SU-DHL-6 (cell line): ENCODE measurements around the gene COX6B1.
"Not testable (repeated sequence)": the region's sequence is repeated elsewhere in the genome, so short reads cannot be mapped to it uniquely, and the experiment has no call there.

Experiments
- H2AFZ ChIP-seq: fragments of 200-600 bp; sonication (generic); 2 replicates; pipeline ENCODE4 v1.6.1; 2014; ENCODE audit warnings: low read depth, mild to moderate bottlenecking, moderate library complexity, mixed read lengths, antibody characterized with exemption, low read length; ENCODE audit not compliant: severe bottlenecking
- H3F3A ChIP-seq: fragments of 200-600 bp; shearing (Covaris generic); 2 replicates; pipeline ENCODE4 v1.6.0; 2016; ENCODE audit warnings: antibody characterized with exemption, mild to moderate bottlenecking; ENCODE audit not compliant: insufficient read depth
- H3K27ac ChIP-seq: fragments of 200-600 bp; sonication (generic); 2 replicates; pipeline ENCODE4 v1.5.1; 2016; ENCODE audit warnings: low read depth, mild to moderate bottlenecking, low read length, moderate library complexity, mixed read lengths
- H3K27me3 ChIP-seq: fragments of 200-600 bp; sonication (generic), shearing (Covaris generic); 2 replicates; pipeline ENCODE4 v1.6.0; 2014; ENCODE audit warnings: mild to moderate bottlenecking, low read length
- H3K36me3 ChIP-seq: fragments of 200-600 bp; sonication (generic); 2 replicates; pipeline ENCODE4 v1.6.1; 2014; ENCODE audit warnings: mild to moderate bottlenecking, low read length, mixed read lengths
- H3K4me2 ChIP-seq: fragments of 300-600, 200-600 bp; shearing (Covaris generic), sonication (generic); 2 replicates; pipeline ENCODE4 v1.6.0; 2014; ENCODE audit warnings: low read length, low read depth, mild to moderate bottlenecking; ENCODE audit not compliant: poor library complexity, severe bottlenecking
- H3K4me3 ChIP-seq: fragments of 200-600 bp; sonication (generic); 2 replicates; pipeline ENCODE4 v1.5.1; 2014; ENCODE audit warnings: antibody characterized with exemption, low read length, mild to moderate bottlenecking, mixed read lengths; ENCODE audit not compliant: insufficient read depth, poor library complexity, severe bottlenecking
- H3K79me2 ChIP-seq: fragments of 200-600 bp; sonication (generic); 2 replicates; pipeline ENCODE4 v1.6.1; 2014; ENCODE audit warnings: mild to moderate bottlenecking, low read length, moderate library complexity; ENCODE audit not compliant: insufficient read depth
- H3K9ac ChIP-seq: fragments of 200-600 bp; sonication (generic); 2 replicates; pipeline ENCODE4 v1.7.0; 2014; ENCODE audit warnings: mild to moderate bottlenecking, low read length
- H3K9me2 ChIP-seq: fragments of 200-600 bp; sonication (generic); replicated peaks from 2 replicates; pipeline ENCODE4 v1.6.1; 2014; ENCODE audit warnings: low read length; ENCODE audit not compliant: insufficient read depth
- H3K9me3 ChIP-seq: fragments of 200-600 bp; sonication (generic); 2 replicates; pipeline ENCODE4 v1.6.1; 2014; ENCODE audit warnings: low read length, mixed read lengths; ENCODE audit not compliant: insufficient read depth
- H4K20me1 ChIP-seq: fragments of 200-600 bp; sonication (generic); 2 replicates; pipeline ENCODE4 v1.6.1; 2014; ENCODE audit warnings: low read depth, mild to moderate bottlenecking, antibody characterized with exemption, low read length, moderate library complexity, mixed read lengths
- CTCF ChIP-seq: fragments of 200-600 bp; sonication (generic); IDR thresholded peaks from one replicate; pipeline ENCODE4 v1.5.1; 2017; ENCODE audit warnings: antibody characterized with exemption, mild to moderate bottlenecking, low read length, moderate library complexity; ENCODE audit not compliant: insufficient read depth, poor library complexity, severe bottlenecking
- EZH2phosphoT487 ChIP-seq: fragments of 200-600 bp; sonication (generic), shearing (Covaris generic); conservative IDR thresholded peaks from 2 replicates; pipeline ENCODE4 v1.6.1; 2018; ENCODE audit warnings: mild to moderate bottlenecking, antibody characterized with exemption, low read length, moderate library complexity, mixed read lengths

The COX6B1 gene

DNA sequence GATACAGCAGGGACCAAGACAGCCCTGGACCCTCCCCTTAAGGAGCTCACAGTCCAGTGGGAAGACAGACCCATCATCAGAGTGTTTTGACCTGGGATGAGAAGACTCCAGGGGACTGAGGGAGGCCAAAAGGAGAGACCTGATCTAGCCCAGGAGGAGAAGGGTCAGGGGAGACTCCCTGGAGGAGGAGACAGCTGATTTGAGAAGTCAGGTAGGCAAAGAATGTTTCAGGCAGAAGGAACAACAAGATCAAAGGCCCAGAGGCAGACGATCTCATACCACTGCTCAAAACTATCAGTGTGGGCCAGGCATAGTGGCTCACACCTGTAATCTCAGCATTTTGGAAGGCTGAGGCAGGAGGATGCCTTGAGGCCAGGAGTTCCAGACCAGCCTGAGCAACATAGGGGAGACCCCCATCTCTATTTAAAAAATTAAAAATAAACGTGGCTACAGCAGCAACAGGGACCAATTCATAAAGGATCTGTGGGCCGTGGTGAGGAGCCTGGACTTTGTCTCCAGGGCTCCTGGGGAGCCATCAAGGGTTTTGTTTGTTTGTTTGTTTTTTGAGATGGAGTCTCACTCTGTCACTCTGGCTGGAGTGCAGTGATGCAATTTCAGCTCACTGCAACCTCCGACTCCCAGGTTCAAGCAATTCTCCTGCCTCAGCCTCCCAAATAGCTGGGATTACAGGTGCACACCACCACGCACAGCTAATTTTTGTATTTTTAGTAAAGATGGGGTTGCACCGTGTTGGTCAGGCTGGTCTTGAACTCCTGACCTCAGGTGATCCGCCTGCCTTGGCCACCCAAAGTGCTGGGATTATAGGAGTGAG, 2.2 kb upstream of the COX6B1 start:
- no peaks in the 10 kb centered on the region for H3K36me3 ChIP-seq
- H3K9me2 ChIP-seq = no peaks in the 10 kb centered on the region
- no peak overlapping the region for H3K27ac ChIP-seq
- H3K9ac ChIP-seq = 0 out of 2 replicates have a peak overlapping the region, but pooled peaks have one; percentile 49
- no peak overlapping the region for H3K4me3 ChIP-seq
- no peaks in the 10 kb centered on the region for H3K27me3 ChIP-seq
- TF ChIP-seq EZH2phosphoT487 = no peak
- no peak for TF ChIP-seq CTCF
- H4K20me1 ChIP-seq = no peaks in the 10 kb centered on the region
- H3K79me2 ChIP-seq = peaks cover 28% of the 10 kb centered on the region
- no peaks in the 10 kb centered on the region for H3K9me3 ChIP-seq
- H2AFZ ChIP-seq = peak overlapping the region; percentile 75
- peaks cover 24% of the 10 kb centered on the region for H3F3A ChIP-seq
- no peak overlapping the region for H3K4me2 ChIP-seq

DNA sequence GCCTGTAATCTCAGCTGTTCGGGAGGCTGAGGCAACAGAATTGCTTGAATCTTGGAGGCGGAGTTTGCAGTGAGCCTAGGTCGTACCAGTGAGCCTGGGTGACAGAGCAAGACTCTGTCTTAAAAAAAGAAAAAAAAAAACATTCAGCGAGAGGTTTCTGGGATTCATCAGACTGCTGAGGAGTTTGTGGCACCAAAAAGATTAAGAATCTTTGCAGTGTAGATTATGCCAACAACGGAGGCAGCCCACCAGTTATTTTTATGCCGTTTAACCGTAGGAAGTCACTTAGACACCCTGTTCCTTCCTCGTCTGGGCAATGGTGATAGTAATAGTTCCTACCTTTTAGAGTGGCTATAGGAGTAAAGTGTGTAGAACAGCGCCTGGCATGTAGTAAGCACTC, 2.5 kb downstream of the COX6B1 start:
- H3K9ac ChIP-seq = no peak overlapping the region
- no peak overlapping the region for H3K4me2 ChIP-seq
- no peak overlapping the region for H3K27ac ChIP-seq
- H3K36me3 ChIP-seq = no peaks in the 10 kb centered on the region
- no peaks in the 10 kb centered on the region for H3K9me2 ChIP-seq
- H3K9me3 ChIP-seq = no peaks in the 10 kb centered on the region
- H3K4me3 ChIP-seq = no peak overlapping the region
- peaks cover 5% of the 10 kb centered on the region for H3F3A ChIP-seq
- H3K27me3 ChIP-seq = no peaks in the 10 kb centered on the region
- H4K20me1 ChIP-seq = no peaks in the 10 kb centered on the region
- TF ChIP-seq CTCF (no peak), EZH2phosphoT487 (no peak)
- H3K79me2 ChIP-seq = peaks cover 37% of the 10 kb centered on the region
- H2AFZ ChIP-seq = no peak overlapping the region

- H3K9ac ChIP-seq, H2AFZ ChIP-seq, H4K20me1 ChIP-seq, H3K27me3 ChIP-seq, H3F3A ChIP-seq, H3K4me2 ChIP-seq, H3K4me3 ChIP-seq, H3K36me3 ChIP-seq, H3K9me3 ChIP-seq, H3K9me2 ChIP-seq, H3K27ac ChIP-seq: not testable (repeated sequence)
- H3K79me2 ChIP-seq = peaks cover 20% of the 10 kb centered on the region
These were observed 6.7 kb downstream of the COX6B1 start for GRCh38 chr19:35654828-35655227.

- Histone ChIP-seq H3K4me2 (no peak overlapping the region), H3K27ac (no peak overlapping the region), H3K27me3 (no peaks in the 10 kb centered on the region), H3K9me2 (no peaks in the 10 kb centered on the region), H3K79me2 (0 out of 2 replicates have a peak, but pooled peaks cover 12% of the 10 kb centered on the region), H2AFZ (no peak overlapping the region), H4K20me1 (no peaks in the 10 kb centered on the region), H3F3A (no peaks in the 10 kb centered on the region), H3K9me3 (no peaks in the 10 kb centered on the region), H3K9ac (no peak overlapping the region), H3K36me3 (no peaks in the 10 kb centered on the region), H3K4me3 (no peak overlapping the region)
- TF ChIP-seq EZH2phosphoT487 (no peak), CTCF (no peak)
These were observed 7.5 kb downstream of the COX6B1 start for GRCh38 chr19:35655600-35655999.
